ENCODE data around the gene AFG3L2. TPM values are rescaled to one million over a fixed set of nuclear protein-coding genes. Genes with fewer than 3 reads are reported as not detected.

Gene AFG3L2
- total RNA-seq, 1 donor from 2014 or later, result 35.2 TPM

Other genes with a start within 250 kb of the AFG3L2 start
- gene CIDEA, start 122.9 kb downstream of the AFG3L2 start, total RNA-seq (ENCODE audit: insufficient read depth, low replicate concordance), result not detected
- 452 TPM for gene TUBB6, start 69.0 kb downstream of the AFG3L2 start, total RNA-seq (ENCODE audit: insufficient read depth, low replicate concordance)
- gene PRELID3A, start 30.7 kb upstream of the AFG3L2 start, total RNA-seq (ENCODE audit: insufficient read depth, low replicate concordance), result 3.9 TPM

Measured in umbilical cord (tissue), 1 donor.